Tibial nerve (tissue), 4 donors: ENCODE data around the gene UFSP1.
"Not testable (repeated sequence)": the region's sequence is repeated elsewhere in the genome, so short reads cannot be mapped to it uniquely, and the experiment has no call there.

ENCODE experiments used
- EP300 ChIP-seq, 2 donors: sonication (generic); formaldehyde crosslinking; IDR thresholded peaks; one replicate each; pipeline ENCODE4 v1.6.1; 2017; ENCODE audit warnings: antibody characterized with exemption in 2 of 2, mild to moderate bottlenecking in 1 of 2
- POLR2A ChIP-seq, 2 donors: fragments of 450-650 bp; IDR thresholded peaks; one replicate each; pipeline ENCODE4 v1.6.1; 2017; ENCODE audit warnings: antibody characterized with exemption in 2 of 2, mild to moderate bottlenecking in 2 of 2, moderate library complexity in 2 of 2
- TF ChIP-seq, protein P1 (sequence below), 5 experiments: fragments of 200-600 bp in 3 of 5; fragments of 450-650 bp in 2 of 5; sonication (generic) in 3 of 5; IDR thresholded peaks; one replicate each; pipeline ENCODE4 v1.5.1; 2016 to 2019; ENCODE audit warnings: antibody characterized with exemption in 5 of 5, mild to moderate bottlenecking in 3 of 5, moderate library complexity in 2 of 5

DNA sequence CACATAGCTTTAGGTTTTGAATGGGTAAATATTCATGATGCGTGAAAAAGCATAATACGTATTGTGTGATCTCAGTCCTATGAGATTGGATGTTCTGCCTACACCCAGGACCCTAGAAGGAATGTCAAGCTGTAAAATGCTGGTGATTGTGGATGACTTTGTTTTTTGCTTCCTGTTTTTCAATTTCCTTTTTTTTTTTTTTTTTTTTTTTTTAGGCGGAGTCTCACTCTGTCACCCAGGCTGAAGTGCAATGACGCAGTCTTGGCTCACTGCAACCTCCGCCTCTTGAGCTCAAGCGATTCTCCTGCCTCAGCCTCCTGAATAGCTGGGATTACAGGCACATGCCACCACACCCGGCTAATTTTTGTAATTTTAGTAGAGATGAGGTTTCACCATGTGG, 20.9 kb upstream of the UFSP1 start:
- TF ChIP-seq, protein P1, sequence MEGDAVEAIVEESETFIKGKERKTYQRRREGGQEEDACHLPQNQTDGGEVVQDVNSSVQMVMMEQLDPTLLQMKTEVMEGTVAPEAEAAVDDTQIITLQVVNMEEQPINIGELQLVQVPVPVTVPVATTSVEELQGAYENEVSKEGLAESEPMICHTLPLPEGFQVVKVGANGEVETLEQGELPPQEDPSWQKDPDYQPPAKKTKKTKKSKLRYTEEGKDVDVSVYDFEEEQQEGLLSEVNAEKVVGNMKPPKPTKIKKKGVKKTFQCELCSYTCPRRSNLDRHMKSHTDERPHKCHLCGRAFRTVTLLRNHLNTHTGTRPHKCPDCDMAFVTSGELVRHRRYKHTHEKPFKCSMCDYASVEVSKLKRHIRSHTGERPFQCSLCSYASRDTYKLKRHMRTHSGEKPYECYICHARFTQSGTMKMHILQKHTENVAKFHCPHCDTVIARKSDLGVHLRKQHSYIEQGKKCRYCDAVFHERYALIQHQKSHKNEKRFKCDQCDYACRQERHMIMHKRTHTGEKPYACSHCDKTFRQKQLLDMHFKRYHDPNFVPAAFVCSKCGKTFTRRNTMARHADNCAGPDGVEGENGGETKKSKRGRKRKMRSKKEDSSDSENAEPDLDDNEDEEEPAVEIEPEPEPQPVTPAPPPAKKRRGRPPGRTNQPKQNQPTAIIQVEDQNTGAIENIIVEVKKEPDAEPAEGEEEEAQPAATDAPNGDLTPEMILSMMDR (IDR thresholded peaks at IDR 0.05): not testable (repeated sequence)
- not testable (repeated sequence) for TF ChIP-seq POLR2A, EP300 (IDR thresholded peaks at IDR 0.05)
